ENCODE results near the gene MTUS2. TPM values are rescaled to one million over a fixed set of nuclear protein-coding genes. Genes with fewer than 3 reads are reported as not detected.

Gene MTUS2
- total and polyA plus RNA-seq, 2 donors (not counting 1 experiment from before 2014, with no cell fraction given), result 0.06 TPM; not detected in 1

DNA sequence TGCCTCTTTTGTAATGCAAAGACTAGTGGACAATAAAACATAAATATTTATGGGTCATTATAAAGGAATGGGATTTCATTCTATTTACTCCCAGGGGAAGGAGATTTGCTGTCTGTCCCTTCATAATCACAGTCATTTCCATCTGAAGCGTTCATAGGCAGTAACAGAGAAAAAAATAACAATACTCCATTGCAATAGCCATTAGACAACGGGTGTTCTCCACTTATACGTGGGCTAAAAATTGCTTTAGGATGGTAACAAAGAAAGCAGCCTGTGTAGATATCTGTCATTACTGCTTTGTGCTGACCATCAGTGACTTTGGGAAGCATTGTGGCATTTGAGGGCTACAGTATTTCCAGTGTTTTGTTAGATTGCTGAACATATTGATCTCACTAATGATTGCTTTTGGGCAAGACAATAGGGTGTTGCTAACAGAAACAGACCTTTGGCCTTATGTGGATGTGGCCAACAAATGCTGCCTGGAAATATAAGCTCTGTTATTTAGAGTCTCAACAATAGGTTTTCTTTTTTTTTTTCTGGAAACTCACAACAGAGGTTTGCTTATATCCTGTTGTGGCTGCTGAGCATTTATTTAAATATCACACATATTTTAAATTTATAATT lies 355.2 kb downstream of the MTUS2 start:
- H2AFZ ChIP-seq (ENCODE audit: low read length), result no peak overlapping the region
- TF ChIP-seq, protein P1, sequence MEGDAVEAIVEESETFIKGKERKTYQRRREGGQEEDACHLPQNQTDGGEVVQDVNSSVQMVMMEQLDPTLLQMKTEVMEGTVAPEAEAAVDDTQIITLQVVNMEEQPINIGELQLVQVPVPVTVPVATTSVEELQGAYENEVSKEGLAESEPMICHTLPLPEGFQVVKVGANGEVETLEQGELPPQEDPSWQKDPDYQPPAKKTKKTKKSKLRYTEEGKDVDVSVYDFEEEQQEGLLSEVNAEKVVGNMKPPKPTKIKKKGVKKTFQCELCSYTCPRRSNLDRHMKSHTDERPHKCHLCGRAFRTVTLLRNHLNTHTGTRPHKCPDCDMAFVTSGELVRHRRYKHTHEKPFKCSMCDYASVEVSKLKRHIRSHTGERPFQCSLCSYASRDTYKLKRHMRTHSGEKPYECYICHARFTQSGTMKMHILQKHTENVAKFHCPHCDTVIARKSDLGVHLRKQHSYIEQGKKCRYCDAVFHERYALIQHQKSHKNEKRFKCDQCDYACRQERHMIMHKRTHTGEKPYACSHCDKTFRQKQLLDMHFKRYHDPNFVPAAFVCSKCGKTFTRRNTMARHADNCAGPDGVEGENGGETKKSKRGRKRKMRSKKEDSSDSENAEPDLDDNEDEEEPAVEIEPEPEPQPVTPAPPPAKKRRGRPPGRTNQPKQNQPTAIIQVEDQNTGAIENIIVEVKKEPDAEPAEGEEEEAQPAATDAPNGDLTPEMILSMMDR (conservative IDR thresholded peaks at IDR 0.05 in 1 of 2, IDR thresholded peaks at IDR 0.05 in 1 of 2; ENCODE audit: low read depth in 1 of 2, low read length in 2 of 2), result no peak
- no peak for TF ChIP-seq EZH2 (IDR thresholded peaks at IDR 0.05; ENCODE audit: low read length, missing control alignments)
- H3K36me3 ChIP-seq (ENCODE audit: control insufficient read depth, insufficient read depth, low read length), result no peaks in the 10 kb centered on the region
- no peak for DNase-seq (ENCODE audit: low read depth in 2 of 2)
- H3K27ac ChIP-seq (ENCODE audit: insufficient read depth, low read length), result no peak overlapping the region
- H3K4me1 ChIP-seq (ENCODE audit: control insufficient read depth, extremely low read depth, insufficient read depth, low read length), result no peaks in the 10 kb centered on the region
- H3K9ac ChIP-seq (ENCODE audit: insufficient read depth, low read length), result no peak overlapping the region
- H3K27me3 ChIP-seq (ENCODE audit: control insufficient read depth, insufficient read depth, low read length), result no peaks in the 10 kb centered on the region
- H3K4me2 ChIP-seq (ENCODE audit: extremely low read depth, insufficient read depth, low read length), result no peak overlapping the region
- H3K4me3 ChIP-seq (replicated peaks in 1 of 4; ENCODE audit: control extremely low read depth in 1 of 4, insufficient read depth in 1 of 4, low read depth in 3 of 4, low read length in 4 of 4), result no peak overlapping the region
- no peaks in the 10 kb centered on the region for H4K20me1 ChIP-seq (ENCODE audit: control insufficient read depth, extremely low read depth, insufficient read depth, low read length)
- no peaks in the 10 kb centered on the region for H3K79me2 ChIP-seq (ENCODE audit: control insufficient read depth, insufficient read depth, low read length)
- H3K9me3 ChIP-seq (ENCODE audit: control insufficient read depth, insufficient read depth, low read depth, low read length), result no peaks in the 10 kb centered on the region

DNA sequence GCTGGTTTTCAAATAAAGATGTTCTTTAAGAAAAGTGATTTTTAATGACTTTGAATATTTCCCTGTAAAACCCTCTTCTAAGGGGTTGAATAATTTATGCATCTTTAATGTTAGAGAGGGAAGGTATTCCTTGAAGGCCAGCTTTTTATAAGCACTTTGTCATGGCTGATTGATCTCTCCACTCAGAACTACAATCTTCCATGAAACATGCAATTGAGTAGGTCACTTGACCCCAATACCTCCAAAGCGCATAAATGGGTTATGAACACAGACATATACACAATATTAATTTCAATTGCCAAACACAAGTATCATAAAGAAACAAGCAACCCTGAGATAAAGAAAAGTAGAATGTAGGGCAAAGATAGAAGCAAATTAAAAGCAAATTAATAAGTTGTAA lies 359.9 kb downstream of the MTUS2 start:
- no peaks in the 10 kb centered on the region for H3K9me3 ChIP-seq (ENCODE audit: control insufficient read depth, insufficient read depth, low read depth, low read length)
- no peaks in the 10 kb centered on the region for H4K20me1 ChIP-seq (ENCODE audit: control insufficient read depth, extremely low read depth, insufficient read depth, low read length)
- no peaks in the 10 kb centered on the region for H3K79me2 ChIP-seq (ENCODE audit: control insufficient read depth, insufficient read depth, low read length)
- no peaks in the 10 kb centered on the region for H3K27me3 ChIP-seq (ENCODE audit: control insufficient read depth, insufficient read depth, low read length)
- no peak overlapping the region for H2AFZ ChIP-seq (ENCODE audit: low read length)
- no peak for DNase-seq (ENCODE audit: low read depth in 2 of 2)
- no peak overlapping the region for H3K4me2 ChIP-seq (ENCODE audit: extremely low read depth, insufficient read depth, low read length)
- H3K4me1 ChIP-seq (ENCODE audit: control insufficient read depth, extremely low read depth, insufficient read depth, low read length), result no peaks in the 10 kb centered on the region
- no peak for TF ChIP-seq EZH2 (IDR thresholded peaks at IDR 0.05; ENCODE audit: low read length, missing control alignments)
- TF ChIP-seq, protein P1 (conservative IDR thresholded peaks at IDR 0.05 in 1 of 2, IDR thresholded peaks at IDR 0.05 in 1 of 2; ENCODE audit: low read depth in 1 of 2, low read length in 2 of 2), result no peak
- H3K27ac ChIP-seq (ENCODE audit: insufficient read depth, low read length), result no peak overlapping the region
- H3K9ac ChIP-seq (ENCODE audit: insufficient read depth, low read length), result no peak overlapping the region
- no peaks in the 10 kb centered on the region for H3K36me3 ChIP-seq (ENCODE audit: control insufficient read depth, insufficient read depth, low read length)
- H3K4me3 ChIP-seq (replicated peaks in 1 of 4; ENCODE audit: control extremely low read depth in 1 of 4, insufficient read depth in 1 of 4, low read depth in 3 of 4, low read length in 4 of 4), result no peak overlapping the region

DNA sequence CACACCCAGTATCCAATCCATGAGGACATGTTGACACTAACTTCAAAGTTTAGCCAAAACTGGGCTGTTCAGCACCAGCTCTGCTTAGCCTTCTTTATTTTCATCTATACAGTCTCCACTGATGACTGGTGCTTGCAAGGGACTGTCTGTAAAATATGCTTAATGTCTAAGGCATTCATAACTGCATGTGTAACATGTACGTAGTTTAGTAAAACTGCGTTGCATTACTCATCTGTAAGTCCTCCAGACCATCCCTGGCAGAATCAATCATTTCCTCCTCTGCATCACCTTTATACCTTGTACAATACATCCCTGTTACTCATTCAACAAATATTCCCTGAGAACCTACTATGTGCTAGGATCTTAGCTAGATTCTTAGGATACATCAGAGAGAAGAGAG lies 362.1 kb downstream of the MTUS2 start:
- Histone ChIP-seq H3K4me3 (replicated peaks in 1 of 4; ENCODE audit: control extremely low read depth in 1 of 4, insufficient read depth in 1 of 4, low read depth in 3 of 4, low read length in 4 of 4) (no peak overlapping the region), H3K4me1 (ENCODE audit: control insufficient read depth, extremely low read depth, insufficient read depth, low read length) (no peaks in the 10 kb centered on the region), H3K9me3 (ENCODE audit: control insufficient read depth, insufficient read depth, low read depth, low read length) (no peaks in the 10 kb centered on the region), H3K4me2 (ENCODE audit: extremely low read depth, insufficient read depth, low read length) (no peak overlapping the region), H2AFZ (ENCODE audit: low read length) (no peak overlapping the region), H3K9ac (ENCODE audit: insufficient read depth, low read length) (no peak overlapping the region), H4K20me1 (ENCODE audit: control insufficient read depth, extremely low read depth, insufficient read depth, low read length) (no peaks in the 10 kb centered on the region), H3K79me2 (ENCODE audit: control insufficient read depth, insufficient read depth, low read length) (no peaks in the 10 kb centered on the region), H3K36me3 (ENCODE audit: control insufficient read depth, insufficient read depth, low read length) (no peaks in the 10 kb centered on the region), H3K27me3 (ENCODE audit: control insufficient read depth, insufficient read depth, low read length) (no peaks in the 10 kb centered on the region), H3K27ac (ENCODE audit: insufficient read depth, low read length) (no peak overlapping the region)
- no peak for DNase-seq (ENCODE audit: low read depth in 2 of 2)
- TF ChIP-seq, protein P1 (conservative IDR thresholded peaks at IDR 0.05 in 1 of 2, IDR thresholded peaks at IDR 0.05 in 1 of 2; ENCODE audit: low read depth in 1 of 2, low read length in 2 of 2), result no peak
- TF ChIP-seq EZH2 (IDR thresholded peaks at IDR 0.05; ENCODE audit: low read length, missing control alignments), result no peak
